Neural progenitor cell (in vitro differentiated cells): ENCODE results near the gene WDR35.

ENCODE experiments used
- EZH2 ChIP-seq: fragments of 200-600 bp; sonication (generic); IDR thresholded peaks from 2 replicates; pipeline ENCODE4 v1.6.1; 2017; ENCODE audit warnings: antibody characterized with exemption, mild to moderate bottlenecking, moderate library complexity
- EZH2phosphoT487 ChIP-seq: fragments of 200-600 bp; sonication (generic); IDR thresholded peaks from 2 replicates; pipeline ENCODE4 v1.6.1; 2017; ENCODE audit warnings: antibody characterized with exemption
- TF ChIP-seq, protein P1 (sequence below): fragments of 200-600 bp; sonication (generic); IDR thresholded peaks from 2 replicates; pipeline ENCODE4 v1.5.1; 2017; ENCODE audit warnings: antibody characterized with exemption, mild to moderate bottlenecking

DNA sequence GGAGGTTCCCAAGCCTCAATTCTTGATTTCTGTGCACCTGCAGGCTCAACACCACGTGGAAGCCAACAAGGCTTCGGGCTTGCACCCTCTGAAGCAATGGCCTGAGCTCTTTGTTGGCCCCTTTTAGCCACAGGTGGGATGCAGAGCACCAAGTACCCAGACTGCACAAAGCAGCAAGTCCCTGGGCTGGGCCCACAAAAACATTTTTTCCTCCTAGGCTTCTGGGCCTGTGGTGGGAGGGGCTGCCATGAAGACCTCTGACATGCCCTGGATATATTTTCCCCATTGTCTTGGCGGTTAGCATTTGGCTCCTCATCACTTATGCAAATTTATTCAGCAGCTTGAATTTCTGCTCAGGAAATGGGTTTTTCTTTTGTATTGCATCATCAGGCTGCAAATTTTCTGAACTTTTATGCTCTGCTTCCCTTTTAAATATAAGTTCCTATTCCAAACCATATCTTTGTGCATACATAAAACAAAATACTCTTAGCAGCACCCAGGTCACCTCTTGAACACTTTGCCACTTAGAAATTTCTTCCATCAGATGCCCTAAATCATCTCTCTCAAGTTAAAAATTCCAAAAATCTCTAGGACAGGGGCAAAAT lies 31.6 kb upstream of the WDR35 start:
- TF ChIP-seq, protein P1, sequence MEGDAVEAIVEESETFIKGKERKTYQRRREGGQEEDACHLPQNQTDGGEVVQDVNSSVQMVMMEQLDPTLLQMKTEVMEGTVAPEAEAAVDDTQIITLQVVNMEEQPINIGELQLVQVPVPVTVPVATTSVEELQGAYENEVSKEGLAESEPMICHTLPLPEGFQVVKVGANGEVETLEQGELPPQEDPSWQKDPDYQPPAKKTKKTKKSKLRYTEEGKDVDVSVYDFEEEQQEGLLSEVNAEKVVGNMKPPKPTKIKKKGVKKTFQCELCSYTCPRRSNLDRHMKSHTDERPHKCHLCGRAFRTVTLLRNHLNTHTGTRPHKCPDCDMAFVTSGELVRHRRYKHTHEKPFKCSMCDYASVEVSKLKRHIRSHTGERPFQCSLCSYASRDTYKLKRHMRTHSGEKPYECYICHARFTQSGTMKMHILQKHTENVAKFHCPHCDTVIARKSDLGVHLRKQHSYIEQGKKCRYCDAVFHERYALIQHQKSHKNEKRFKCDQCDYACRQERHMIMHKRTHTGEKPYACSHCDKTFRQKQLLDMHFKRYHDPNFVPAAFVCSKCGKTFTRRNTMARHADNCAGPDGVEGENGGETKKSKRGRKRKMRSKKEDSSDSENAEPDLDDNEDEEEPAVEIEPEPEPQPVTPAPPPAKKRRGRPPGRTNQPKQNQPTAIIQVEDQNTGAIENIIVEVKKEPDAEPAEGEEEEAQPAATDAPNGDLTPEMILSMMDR: no peak
- TF ChIP-seq EZH2 (no peak), EZH2phosphoT487 (no peak)
